Measurements from ENCODE around the gene PEA15. TPM values are rescaled to one million over a fixed set of nuclear protein-coding genes. Genes with fewer than 3 reads are reported as not detected.

The PEA15 gene, protein sequence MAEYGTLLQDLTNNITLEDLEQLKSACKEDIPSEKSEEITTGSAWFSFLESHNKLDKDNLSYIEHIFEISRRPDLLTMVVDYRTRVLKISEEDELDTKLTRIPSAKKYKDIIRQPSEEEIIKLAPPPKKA
- total RNA-seq, result 225 TPM
- long read RNA-seq, transcript PEA15-201 (4 exons, 2,471 nt), result major isoform, 313 of 376 reads
- long read RNA-seq, partial matches to known transcripts, result 56 of 376 reads
- long read RNA-seq, other reads (novel, unspliced or antisense), result 3 of 376 reads

DNA sequence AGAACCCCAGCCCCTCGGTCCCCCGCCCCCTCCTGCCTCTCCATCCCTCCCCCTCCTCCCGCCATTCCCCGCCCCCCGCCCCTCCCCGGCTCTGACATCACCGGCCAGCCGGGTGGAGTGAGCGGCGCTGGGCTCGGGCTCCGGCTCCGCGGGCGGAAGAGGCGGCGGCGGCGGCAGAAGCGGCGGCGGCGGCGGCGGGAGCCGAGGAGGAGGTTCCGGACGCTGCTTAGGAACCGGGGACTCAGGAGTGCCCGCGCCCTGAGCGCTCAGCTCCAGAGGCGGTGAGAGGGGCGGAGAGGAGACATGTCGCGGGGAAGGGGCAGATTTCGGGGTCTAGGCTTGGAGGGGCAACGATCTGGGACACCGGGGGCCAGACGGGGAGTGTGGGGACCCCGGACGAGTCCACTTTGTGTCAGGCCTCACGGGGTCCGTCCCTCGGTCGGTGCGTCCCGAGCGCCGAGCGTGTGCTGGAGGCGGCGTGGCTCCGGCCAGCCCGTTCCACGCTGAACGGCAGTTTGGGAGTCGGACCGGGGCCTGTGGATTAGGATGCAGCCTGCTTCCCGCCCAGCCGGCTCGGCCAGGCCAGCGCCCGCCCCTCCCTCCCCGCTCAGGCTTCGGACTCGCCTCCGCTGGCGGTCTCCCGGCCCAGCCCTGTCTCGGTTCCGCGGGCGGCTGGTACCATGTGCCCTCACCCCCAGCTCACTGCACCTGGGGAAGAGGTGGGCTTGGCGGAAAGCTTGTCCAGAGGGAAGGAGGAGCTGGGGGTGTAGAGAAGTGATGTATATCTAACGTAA, at the start of gene PEA15:
Gene PEA15 (plus strand): TSS at position 143 of the 794 bp plus-strand sequence. CDS start 6,161 bp downstream, outside the sequence.
- ATAC-seq (ENCODE audit: poor library complexity), result peak; percentile 91
- intact Hi-C loops (cut with DNase I), result no loop called here

DNA sequence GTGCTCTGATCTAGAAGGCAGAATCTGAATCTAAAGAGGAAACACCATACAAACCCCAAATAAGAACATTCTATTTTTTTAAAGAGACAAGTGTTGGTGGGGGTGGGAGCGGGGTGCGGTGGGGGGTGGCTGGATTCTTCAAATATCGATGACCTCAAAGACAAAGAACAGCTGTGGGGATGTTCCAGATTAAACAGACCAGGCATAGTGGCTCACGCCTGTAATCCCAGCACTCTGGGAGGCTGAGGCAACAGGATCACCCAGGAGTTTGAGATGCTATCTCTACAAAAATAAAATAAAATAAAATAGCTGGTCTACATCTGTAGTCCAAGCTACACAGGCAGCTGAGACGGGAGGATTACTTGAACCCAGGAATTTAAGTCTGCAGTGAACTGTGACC, 48.8 kb upstream of the PEA15 start:
- intact Hi-C loops (cut with DNase I), result no loop called here
- no peak for ATAC-seq (ENCODE audit: poor library complexity)
- DNase-seq, result no peak

More for the DNA sequence above, at the start of gene PEA15:
- DNase-seq, result peak; percentile 87

DNA sequence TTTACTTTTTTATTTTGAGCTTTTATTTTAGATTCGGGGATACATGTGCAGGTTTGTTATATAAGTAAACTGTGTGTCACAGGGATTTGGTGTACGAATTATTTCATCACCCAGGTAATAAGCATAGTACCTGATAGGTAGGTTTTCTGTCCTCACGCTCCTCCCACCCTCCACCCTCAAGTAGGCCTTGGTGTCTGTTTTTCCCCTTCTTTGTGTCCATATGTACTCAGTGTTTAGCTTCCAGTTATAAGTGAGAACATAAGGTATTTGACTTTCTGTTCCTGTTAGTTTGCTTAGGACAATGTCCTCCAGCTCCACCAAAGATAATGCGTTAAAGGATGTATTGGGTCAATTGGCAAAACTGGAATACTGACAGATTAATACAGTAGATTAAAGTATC, 48.0 kb upstream of the PEA15 start:
- no peak for DNase-seq
- intact Hi-C loops (cut with DNase I), result no loop called here
- ATAC-seq (ENCODE audit: poor library complexity), result no peak

DNA sequence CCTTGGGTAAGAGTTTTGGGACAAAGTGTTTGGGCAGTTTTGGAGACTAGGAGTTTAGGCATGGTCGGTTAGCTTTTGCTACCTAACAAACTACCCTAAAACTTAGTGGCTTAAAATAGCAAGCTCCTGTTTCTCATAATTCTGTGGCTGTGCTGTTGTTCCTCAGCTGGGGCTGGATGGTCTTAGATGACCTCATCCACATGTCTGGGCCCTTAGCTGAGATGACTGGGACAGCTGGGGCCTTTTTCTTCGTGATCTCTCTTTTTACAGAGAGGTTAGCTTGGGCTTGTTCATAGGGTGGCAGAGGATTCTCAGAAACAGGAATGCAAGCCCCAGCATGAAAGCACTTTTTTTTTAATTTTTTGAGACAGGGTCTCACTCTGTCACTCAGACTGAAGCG, 47.2 kb upstream of the PEA15 start:
- intact Hi-C loops (cut with DNase I), result no loop called here
- no peak for ATAC-seq (ENCODE audit: poor library complexity)
- DNase-seq, result no peak

DNA sequence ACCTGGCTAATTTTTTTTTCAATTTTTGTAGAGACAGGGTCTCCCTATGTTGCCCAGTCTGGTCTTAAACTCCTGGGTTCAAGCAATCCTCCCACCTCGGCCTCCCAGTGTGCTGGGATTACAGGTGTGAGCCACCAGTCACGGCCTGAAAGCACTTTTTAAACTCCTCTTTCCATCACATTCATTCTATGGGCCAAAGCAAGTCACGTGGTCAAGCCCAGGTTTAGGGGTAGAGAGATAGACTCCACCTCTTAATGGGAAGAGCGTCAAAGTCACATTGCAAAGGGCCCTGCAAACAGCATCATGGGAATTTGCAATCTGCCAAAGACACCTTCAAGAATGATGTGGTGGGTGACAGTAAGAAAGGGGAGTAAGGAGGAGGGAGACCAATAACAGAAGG, 46.6 kb upstream of the PEA15 start:
- no peak for DNase-seq
- intact Hi-C loops (cut with DNase I), result no loop called here
- ATAC-seq (ENCODE audit: poor library complexity), result no peak

DNA sequence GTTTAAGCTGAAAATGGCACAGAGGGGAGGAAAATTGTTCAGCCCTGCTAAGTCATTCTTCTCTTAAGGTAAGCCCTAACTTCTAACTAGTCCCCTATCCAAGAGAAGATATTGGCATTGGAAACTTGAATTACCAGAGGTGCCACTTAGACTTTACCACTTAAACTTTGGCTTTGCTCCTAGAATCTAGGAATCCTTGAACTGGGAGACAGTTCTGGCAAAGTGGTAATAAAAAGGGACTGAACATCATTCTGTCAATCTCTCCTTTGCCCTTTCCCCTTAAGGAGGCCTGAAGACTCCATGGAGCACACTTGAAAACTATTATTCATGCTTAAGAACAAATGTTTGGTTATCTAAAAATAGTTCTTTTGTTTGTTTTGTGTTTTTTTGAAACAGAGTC, 45.3 kb upstream of the PEA15 start:
- DNase-seq (no peak), ATAC-seq (ENCODE audit: poor library complexity) (peak; percentile 60)
- intact Hi-C loops (cut with DNase I), result no loop called here

DNA sequence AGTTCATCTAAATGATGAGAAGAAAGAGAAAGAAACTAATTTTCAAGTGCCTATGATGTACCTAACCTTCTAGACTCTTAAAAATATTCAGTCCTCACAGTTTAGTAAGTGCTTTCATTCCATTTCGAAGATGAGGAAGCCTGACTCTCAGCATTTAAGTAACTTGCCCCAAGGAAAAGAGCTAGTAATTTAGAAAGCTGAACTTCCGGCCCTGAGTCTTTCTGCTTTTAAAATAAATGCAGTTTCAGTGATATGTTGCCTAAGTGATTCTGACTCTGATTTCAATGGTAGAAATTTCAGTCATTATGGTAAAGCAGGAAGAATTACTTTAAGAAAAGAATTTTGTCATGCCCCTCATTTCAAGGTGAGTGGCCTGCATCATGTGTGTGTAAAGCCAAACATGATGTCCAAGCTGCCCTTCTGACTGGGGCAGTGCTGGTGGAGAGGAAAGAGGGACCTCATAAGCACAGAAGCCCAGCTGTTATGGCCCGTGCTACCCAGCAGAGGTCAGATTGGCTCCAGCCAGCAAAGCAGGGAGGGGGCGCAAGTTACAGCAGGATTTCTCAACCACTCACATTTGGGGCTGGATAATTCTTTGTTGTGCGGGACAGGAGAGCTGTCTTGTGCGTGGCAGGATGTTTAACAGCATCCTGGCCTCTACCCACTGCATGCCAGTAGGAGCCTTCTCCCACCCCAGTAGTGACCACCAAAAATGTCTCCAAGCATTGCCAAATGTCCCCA, 43.0 kb upstream of the PEA15 start:
- DNase-seq (no peak), ATAC-seq (ENCODE audit: poor library complexity) (peak; percentile 58)
- intact Hi-C loops (cut with DNase I), result no loop called here

DNA sequence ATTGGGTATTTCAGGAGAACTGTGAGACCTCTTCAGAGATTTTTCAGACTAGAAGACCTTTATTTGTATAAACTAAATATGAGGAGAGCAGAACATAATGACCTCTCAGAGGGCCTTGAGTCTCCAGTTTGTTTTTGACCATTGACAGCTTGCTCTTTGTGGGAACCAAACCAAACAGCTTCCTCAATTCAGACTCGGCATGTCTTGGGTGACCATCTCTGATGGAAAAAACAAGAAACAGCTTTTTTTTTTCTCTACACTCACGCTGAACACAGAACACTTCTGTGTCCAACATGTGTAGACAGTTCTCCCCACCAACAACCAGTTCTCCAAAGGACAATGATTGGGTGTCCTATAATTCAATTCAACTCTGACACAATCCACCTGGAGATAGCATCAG, 42.3 kb upstream of the PEA15 start:
- intact Hi-C loops (cut with DNase I), result no loop called here
- no peak for DNase-seq
- ATAC-seq (ENCODE audit: poor library complexity), result no peak

DNA sequence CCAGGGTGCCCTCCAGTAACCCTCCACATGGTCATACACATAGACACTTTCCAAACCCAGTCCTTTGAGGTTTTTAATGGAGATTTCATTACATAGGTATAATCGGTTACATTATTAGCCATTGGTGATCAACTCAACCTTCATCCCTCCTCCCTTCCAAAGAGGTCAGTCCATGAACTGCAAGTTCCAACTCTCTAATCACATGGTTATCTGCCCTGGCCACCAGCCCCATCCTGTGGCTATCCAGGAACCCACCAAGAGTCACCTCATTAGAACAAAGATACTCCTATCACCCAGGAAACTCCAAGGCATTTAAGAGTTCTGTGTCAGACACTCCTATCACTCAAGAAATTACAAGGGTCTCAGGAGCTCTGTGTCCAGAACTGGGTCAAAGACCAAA, 41.6 kb upstream of the PEA15 start:
- intact Hi-C loops (cut with DNase I), result no loop called here
- no peak for ATAC-seq (ENCODE audit: poor library complexity)
- DNase-seq, result no peak

DNA sequence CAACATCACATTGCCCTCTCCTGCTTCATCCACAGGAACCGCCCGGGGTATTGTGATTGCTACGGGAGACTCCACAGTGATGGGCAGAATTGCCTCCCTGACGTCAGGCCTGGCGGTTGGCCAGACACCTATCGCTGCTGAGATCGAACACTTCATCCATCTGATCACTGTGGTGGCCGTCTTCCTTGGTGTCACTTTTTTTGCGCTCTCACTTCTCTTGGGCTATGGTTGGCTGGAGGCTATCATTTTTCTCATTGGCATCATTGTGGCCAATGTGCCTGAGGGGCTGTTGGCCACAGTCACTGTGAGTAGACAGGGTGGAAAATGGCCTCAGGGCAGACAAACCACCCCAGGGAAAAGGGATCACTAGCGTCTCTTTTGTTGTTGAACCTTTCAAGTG, 41.1 kb upstream of the PEA15 start:
- intact Hi-C loops (cut with DNase I), result no loop called here
- ATAC-seq (ENCODE audit: poor library complexity) (no peak), DNase-seq (no peak)

DNA sequence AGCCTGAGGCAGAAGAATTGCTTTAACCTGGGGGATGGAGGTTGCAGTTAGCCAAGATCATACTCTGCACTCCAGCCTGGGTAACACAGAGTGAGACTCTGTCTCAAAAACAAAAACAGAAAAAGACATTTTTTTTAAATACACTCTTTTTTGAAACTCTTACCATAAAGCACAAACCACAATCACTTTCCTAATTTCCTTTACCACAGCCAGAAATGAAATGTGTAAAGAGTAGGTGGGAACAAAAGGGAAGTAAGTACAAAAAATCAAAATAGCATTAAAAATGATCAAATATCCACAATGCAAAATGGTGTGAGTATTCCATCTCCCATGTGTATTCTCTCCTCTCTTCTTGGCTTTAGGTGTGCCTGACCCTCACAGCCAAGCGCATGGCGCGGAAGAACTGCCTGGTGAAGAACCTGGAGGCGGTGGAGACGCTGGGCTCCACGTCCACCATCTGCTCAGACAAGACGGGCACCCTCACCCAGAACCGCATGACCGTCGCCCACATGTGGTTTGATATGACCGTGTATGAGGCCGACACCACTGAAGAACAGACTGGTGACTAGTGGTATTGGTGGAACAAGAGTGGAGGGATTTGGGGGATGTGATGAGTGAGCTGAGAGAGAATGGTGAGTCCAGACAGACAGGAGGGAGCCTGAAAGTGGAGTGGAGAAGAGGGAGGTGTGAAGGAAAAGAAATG, 38.9 kb upstream of the PEA15 start:
- DNase-seq (no peak), ATAC-seq (ENCODE audit: poor library complexity) (no peak)
- intact Hi-C loops (cut with DNase I), result no loop called here

DNA sequence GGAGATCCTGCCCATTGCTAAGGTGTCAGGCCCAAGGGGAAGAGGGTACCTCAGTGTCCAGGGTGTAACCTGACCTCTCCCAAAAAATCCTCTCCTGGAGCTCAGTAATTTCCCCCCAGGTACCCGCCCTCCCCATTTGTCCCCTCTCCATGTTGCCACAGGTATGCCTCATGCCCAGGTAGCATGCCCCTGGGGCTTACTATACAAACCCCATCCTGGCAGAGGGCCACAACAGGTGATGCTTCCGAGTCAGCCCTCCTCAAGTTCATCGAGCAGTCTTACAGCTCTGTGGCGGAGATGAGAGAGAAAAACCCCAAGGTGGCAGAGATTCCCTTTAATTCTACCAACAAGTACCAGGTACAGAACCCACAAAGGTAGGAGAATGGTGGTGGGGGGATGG, 38.1 kb upstream of the PEA15 start:
- intact Hi-C loops (cut with DNase I), result no loop called here
- ATAC-seq (ENCODE audit: poor library complexity), result no peak
- DNase-seq, result no peak

DNA sequence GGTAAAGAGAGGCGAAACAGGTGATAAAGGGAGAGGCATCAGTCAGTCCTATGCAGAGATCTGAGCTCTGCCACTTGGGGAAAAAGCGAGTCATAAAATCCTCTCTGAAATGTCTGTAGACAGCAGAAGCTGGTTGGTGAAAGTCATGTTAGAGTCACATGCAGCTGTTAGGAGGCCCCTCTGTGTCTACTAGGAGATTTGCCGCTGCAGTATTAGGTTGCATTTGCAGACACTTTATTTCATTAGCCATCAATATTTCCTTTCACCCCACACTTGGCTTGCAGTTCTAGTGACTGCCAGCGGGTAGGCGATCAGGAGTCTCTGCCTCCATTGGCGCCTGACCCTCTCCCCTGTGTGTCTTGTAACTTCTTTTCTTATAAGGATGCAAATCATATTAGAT, 37.6 kb upstream of the PEA15 start:
- DNase-seq (no peak), ATAC-seq (ENCODE audit: poor library complexity) (no peak)
- intact Hi-C loops (cut with DNase I), result no loop called here

DNA sequence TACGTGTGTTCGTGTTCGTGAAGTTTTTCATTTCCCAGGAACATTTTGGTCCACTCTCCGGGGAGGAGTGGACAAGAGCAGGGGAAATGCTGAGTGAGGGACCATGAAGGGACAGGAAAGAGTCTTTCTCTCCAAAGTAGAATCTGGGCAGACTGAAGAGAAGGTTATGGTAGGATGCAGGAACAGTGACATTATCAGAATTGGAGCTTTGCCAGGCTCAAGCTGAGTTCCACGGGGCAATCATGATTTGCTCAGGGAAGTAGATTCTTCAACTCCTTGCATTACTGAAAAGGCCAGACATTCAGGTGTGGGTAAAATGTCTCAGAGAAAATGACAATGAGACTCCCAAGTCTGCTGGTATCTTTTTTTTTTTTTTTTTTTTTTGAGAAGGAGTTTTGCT, 37.2 kb upstream of the PEA15 start:
- ATAC-seq (ENCODE audit: poor library complexity) (no peak), DNase-seq (no peak)
- intact Hi-C loops (cut with DNase I), result no loop called here

DNA sequence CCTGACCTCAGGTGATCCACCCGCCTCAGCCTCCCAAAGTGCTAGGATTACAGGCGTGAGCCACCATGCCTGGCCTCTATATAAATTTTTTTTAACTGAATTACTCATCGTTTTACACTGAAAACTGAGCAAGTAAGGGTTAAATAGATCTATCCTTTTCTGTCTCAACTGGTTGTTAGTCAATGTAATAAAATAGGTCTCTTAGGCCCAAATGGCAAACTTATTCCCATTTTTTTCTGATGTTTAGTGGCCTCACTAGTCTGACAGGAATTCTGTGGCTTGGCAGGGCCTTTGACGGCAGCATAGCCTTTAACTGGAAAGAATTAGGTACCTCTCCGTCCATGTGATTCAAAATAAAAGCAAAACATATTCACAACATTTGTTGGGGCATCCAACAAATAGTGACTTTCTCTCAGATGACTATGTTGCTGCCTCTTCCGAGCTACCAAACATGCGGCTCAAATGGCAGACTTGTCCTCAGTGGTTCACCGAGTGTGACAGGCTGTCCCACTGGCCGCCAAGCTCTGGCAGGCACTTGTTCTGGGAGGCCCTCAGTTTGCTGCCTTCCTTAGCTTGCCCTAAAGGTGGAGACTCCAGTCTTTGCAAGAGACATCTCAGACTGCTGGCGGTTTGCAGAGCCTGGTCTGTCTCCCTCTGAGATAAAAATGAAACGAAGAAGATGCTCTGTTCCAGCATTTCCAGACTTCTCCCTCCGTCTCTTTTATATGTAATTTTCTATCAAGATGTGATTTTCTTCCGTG, 36.4 kb upstream of the PEA15 start:
- no peak for ATAC-seq (ENCODE audit: poor library complexity)
- no peak for DNase-seq
- intact Hi-C loops (cut with DNase I), result no loop called here

DNA sequence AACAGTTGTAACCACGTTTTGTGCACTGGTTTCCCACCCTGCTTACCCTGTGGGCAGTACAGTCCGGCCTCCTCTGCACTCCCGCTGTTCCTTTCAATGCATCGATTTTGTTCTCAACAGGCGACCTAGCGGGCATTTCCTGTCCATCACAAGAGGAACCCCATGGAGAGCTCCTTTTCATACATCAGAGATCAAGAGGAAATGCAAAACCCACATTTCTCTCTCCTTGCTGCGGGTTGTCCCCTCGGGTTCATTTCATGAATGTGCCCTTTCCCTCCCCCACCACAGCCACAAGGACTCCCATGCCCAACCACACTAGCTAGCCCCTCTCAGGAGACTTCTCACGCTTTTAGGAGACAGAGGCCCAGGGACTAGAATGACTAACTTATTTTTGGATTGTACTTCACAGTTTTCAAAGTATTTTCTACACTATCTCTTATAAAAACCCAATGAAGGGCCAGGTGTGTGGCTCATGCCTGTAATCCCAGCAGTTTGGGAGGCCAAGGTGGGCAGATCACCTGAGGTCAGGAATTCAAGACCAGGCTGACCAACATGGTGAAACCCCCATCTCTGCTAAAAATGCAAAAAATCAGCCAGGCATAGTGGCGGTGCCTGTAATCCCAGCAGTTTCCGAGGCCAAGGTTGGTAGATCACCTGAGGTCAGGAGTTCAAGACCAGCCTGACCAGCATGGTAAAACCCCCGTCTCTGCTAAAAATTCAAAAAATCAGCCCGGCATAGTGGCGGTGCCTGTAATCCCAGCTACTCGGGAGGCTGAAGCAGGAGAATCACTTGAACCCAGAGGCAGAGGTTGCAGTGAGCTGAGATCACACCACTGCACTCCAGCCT, 35.4 kb upstream of the PEA15 start:
- no peak for ATAC-seq (ENCODE audit: poor library complexity)
- intact Hi-C loops (cut with DNase I), result no loop called here
- no peak for DNase-seq

DNA sequence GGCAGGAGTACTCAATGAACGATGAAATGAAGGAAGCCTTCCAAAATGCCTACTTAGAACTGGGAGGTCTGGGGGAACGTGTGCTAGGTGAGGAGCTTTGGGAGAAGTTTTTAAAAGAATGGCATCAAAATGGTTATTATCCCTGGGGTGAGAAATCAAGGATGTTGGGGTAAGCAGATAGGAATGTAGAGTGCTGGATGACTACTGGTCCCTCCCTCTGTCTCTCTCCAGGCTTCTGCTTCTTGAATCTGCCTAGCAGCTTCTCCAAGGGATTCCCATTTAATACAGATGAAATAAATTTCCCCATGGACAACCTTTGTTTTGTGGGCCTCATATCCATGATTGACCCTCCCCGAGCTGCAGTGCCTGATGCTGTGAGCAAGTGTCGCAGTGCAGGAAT, 33.8 kb upstream of the PEA15 start:
- intact Hi-C loops (cut with DNase I), result no loop called here
- ATAC-seq (ENCODE audit: poor library complexity) (no peak), DNase-seq (no peak)

DNA sequence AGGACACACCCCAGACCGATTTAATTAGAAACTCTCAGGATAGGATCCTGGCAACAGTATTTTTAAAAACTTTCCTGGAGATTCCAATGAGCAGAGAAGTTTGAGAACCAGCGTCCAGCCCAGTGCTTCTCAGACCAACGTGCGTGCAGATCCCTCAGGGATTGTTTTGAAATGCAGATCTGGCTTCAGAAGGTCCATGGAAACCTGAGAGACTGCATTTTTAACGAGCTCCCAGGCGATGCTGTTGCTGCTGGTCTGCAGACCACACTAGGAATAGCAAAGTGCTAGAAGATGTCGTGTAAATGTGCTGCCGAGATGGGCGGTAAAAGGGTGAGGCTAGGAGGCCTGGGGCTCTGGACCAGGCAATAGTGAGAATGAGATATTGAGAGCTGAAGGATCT, 33.2 kb upstream of the PEA15 start:
- no peak for ATAC-seq (ENCODE audit: poor library complexity)
- no peak for DNase-seq
- intact Hi-C loops (cut with DNase I), result no loop called here
